ENCODE results near the gene WASHC3.

WASHC3 gene

GRCh38 chr12:102051431-102051965 lies 10.3 kb downstream of the WASHC3 start:
- no peaks in the 10 kb centered on the region for H3K27me3 ChIP-seq (ENCODE audit: control insufficient read depth, insufficient read depth, low read length, poor library complexity, severe bottlenecking)
- H3K4me3 ChIP-seq (ENCODE audit: insufficient read depth, low read depth, low read length) = no peak overlapping the region
- 83% methylated on average over 1 of the region's 1 CpG; no CpG with 5 or more reads in 1 of the 2 experiments for WGBS, 2 experiments
- H3K9me3 ChIP-seq (ENCODE audit: control insufficient read depth, low read length) = no peaks in the 10 kb centered on the region
- no peaks in the 10 kb centered on the region for H3K4me1 ChIP-seq (ENCODE audit: control insufficient read depth, insufficient read depth, low read length)
- no peaks in the 10 kb centered on the region for H3K36me3 ChIP-seq (ENCODE audit: control insufficient read depth, insufficient read depth, low read length)
- no peak overlapping the region for H3K27ac ChIP-seq (ENCODE audit: insufficient read depth, low read depth, low read length, poor library complexity, severe bottlenecking)

GRCh38 chr12:102050660-102051430 lies 10.9 kb downstream of the WASHC3 start:
- H3K4me1 ChIP-seq (ENCODE audit: control insufficient read depth, insufficient read depth, low read length) = no peaks in the 10 kb centered on the region

GRCh38 chr12:102043928-102044327 lies 17.9 kb downstream of the WASHC3 start:
- Histone ChIP-seq H3K27ac (ENCODE audit: insufficient read depth, low read depth, low read length, poor library complexity, severe bottlenecking) (no peak overlapping the region), H3K36me3 (ENCODE audit: control insufficient read depth, insufficient read depth, low read length) (no peaks in the 10 kb centered on the region), H3K9me3 (ENCODE audit: control insufficient read depth, low read length) (no peaks in the 10 kb centered on the region), H3K27me3 (ENCODE audit: control insufficient read depth, insufficient read depth, low read length, poor library complexity, severe bottlenecking) (no peaks in the 10 kb centered on the region), H3K4me1 (ENCODE audit: control insufficient read depth, insufficient read depth, low read length) (no peaks in the 10 kb centered on the region), H3K4me3 (ENCODE audit: insufficient read depth, low read depth, low read length) (no peak overlapping the region)
- WGBS, 2 experiments = 88 to 100% methylated on average over 1 of the region's 1 CpG

More at GRCh38 chr12:102050660-102051430, 10.9 kb downstream of the WASHC3 start:
- H3K27ac ChIP-seq (ENCODE audit: insufficient read depth, low read depth, low read length, poor library complexity, severe bottlenecking) = no peak overlapping the region
- 80% methylated on average over 1 of the region's 1 CpG; no CpG with 5 or more reads in 1 of the 2 experiments for WGBS, 2 experiments
- no peak overlapping the region for H3K4me3 ChIP-seq (ENCODE audit: insufficient read depth, low read depth, low read length)
- H3K27me3 ChIP-seq (ENCODE audit: control insufficient read depth, insufficient read depth, low read length, poor library complexity, severe bottlenecking) = no peaks in the 10 kb centered on the region
- H3K36me3 ChIP-seq (ENCODE audit: control insufficient read depth, insufficient read depth, low read length) = no peaks in the 10 kb centered on the region
- no peaks in the 10 kb centered on the region for H3K9me3 ChIP-seq (ENCODE audit: control insufficient read depth, low read length)

DNA sequence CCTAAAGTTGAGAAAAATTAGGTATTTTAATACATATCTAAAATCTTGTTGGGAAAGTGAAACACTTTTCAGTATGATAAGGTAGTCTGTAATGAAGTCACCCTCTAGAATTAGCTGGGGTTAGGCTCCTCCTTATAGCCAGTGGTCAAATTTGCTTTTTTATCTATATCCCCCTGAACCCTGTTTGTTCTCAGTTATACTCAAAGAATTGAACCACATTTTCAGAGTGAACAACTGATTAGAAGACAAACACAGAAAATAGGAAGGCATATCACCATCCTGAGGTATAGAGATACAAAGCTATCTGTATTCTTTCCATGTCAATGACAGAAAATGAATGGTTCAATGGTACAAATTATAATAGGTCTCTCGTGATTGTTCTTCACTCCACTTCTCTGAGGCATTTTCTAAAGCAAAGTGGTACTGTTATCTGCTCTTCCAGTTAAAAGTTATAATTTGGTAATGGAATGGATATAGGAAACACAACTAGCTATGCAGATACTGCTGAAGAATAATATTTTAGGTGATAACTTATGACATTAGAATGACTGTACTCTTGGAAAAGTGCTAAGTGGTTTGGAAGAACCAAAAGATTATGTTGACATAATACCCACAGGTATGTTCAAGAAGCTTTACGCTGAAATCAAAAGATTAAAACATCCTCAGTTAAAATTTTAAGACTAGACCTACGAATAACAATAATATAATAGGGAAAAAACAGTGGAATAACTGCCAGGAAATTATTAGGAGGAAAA lies 27.6 kb downstream of the WASHC3 start:
- H3K4me3 ChIP-seq (ENCODE audit: insufficient read depth, low read depth, low read length) = no peak overlapping the region
- WGBS, 2 experiments = 67 to 100% methylated on average over 1 to 3 of the region's 3 CpGs

DNA sequence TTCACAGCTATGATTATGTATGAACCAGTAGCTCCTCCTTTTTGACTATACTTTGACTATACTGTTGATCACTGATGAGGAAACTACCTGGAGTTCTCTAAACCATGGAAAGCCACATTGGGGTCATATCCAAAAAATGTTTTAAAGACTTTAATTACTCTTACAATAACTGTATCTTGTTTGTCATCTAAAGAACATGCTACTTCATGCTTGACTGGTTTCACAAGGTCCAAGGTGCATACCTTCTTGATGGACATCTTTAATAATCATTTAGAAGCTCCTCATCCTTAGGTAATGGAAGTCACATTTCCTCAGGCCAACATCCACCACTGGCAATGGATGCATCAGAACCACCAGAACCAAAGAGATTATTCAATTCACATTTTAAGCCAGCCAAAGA lies 29.9 kb downstream of the WASHC3 start:
- no peaks in the 10 kb centered on the region for H3K9me3 ChIP-seq (ENCODE audit: control insufficient read depth, low read length)
- H3K27ac ChIP-seq (ENCODE audit: insufficient read depth, low read depth, low read length, poor library complexity, severe bottlenecking) = no peak overlapping the region
- H3K36me3 ChIP-seq (ENCODE audit: control insufficient read depth, insufficient read depth, low read length) = no peaks in the 10 kb centered on the region
- no peaks in the 10 kb centered on the region for H3K4me1 ChIP-seq (ENCODE audit: control insufficient read depth, insufficient read depth, low read length)
- H3K4me3 ChIP-seq (ENCODE audit: insufficient read depth, low read depth, low read length) = no peak overlapping the region
- no peaks in the 10 kb centered on the region for H3K27me3 ChIP-seq (ENCODE audit: control insufficient read depth, insufficient read depth, low read length, poor library complexity, severe bottlenecking)

More for the DNA sequence above, 27.6 kb downstream of the WASHC3 start:
- no peak overlapping the region for H3K27ac ChIP-seq (ENCODE audit: insufficient read depth, low read depth, low read length, poor library complexity, severe bottlenecking)
- no peaks in the 10 kb centered on the region for H3K27me3 ChIP-seq (ENCODE audit: control insufficient read depth, insufficient read depth, low read length, poor library complexity, severe bottlenecking)
- no peaks in the 10 kb centered on the region for H3K9me3 ChIP-seq (ENCODE audit: control insufficient read depth, low read length)
- no peaks in the 10 kb centered on the region for H3K4me1 ChIP-seq (ENCODE audit: control insufficient read depth, insufficient read depth, low read length)
- no peaks in the 10 kb centered on the region for H3K36me3 ChIP-seq (ENCODE audit: control insufficient read depth, insufficient read depth, low read length)

DNA sequence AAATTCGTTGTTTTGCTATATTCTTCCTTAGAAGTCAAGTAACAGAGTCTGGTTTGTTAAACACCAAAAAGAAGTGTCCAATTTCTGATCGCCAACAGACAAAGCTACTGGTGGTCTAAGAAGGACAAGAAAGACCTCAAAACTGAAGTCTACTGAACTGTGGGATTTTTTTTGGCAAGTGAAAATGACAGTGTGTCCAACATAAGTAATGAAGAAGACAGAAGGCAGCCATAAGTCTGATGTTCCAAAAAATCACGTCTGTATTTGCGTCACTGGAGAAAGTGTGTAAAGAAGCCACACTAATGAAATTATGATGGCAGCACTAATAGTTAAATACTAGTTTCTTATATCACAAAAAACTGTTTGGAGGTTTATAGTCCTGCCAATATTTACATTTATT lies 32.6 kb downstream of the WASHC3 start:
- no peak overlapping the region for H3K4me3 ChIP-seq (ENCODE audit: insufficient read depth, low read depth, low read length)
- H3K36me3 ChIP-seq (ENCODE audit: control insufficient read depth, insufficient read depth, low read length) = no peaks in the 10 kb centered on the region
- no peaks in the 10 kb centered on the region for H3K27me3 ChIP-seq (ENCODE audit: control insufficient read depth, insufficient read depth, low read length, poor library complexity, severe bottlenecking)
- no peaks in the 10 kb centered on the region for H3K4me1 ChIP-seq (ENCODE audit: control insufficient read depth, insufficient read depth, low read length)
- 88 to 96% methylated on average over 4 of the region's 4 CpGs for WGBS, 2 experiments
- H3K27ac ChIP-seq (ENCODE audit: insufficient read depth, low read depth, low read length, poor library complexity, severe bottlenecking) = no peak overlapping the region
- no peaks in the 10 kb centered on the region for H3K9me3 ChIP-seq (ENCODE audit: control insufficient read depth, low read length)

DNA sequence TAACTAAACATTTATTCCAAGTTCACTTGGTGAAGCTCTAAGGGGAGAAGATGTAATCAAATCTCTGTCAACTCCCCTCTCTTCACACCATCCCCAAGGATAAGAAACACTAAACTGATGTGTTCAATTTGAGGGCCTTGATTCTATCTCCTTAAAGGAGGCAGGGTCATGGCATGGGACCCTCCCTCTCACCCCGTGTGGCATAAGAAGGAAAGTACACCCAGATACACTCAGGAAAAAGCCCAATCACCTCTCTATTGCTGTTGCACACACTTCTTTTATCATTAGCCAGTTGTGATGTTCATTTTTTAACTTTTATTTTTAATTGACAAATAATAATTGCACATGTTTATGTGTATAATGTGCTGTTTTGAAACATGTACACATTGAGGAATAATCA lies 35.1 kb downstream of the WASHC3 start:
- H3K27ac ChIP-seq (ENCODE audit: insufficient read depth, low read depth, low read length, poor library complexity, severe bottlenecking) = no peak overlapping the region
- 60 to 84% methylated on average over 1 of the region's 1 CpG for WGBS, 2 experiments
- no peaks in the 10 kb centered on the region for H3K36me3 ChIP-seq (ENCODE audit: control insufficient read depth, insufficient read depth, low read length)
- H3K9me3 ChIP-seq (ENCODE audit: control insufficient read depth, low read length) = no peaks in the 10 kb centered on the region
- no peak overlapping the region for H3K4me3 ChIP-seq (ENCODE audit: insufficient read depth, low read depth, low read length)
- H3K27me3 ChIP-seq (ENCODE audit: control insufficient read depth, insufficient read depth, low read length, poor library complexity, severe bottlenecking) = no peaks in the 10 kb centered on the region
- no peaks in the 10 kb centered on the region for H3K4me1 ChIP-seq (ENCODE audit: control insufficient read depth, insufficient read depth, low read length)

DNA sequence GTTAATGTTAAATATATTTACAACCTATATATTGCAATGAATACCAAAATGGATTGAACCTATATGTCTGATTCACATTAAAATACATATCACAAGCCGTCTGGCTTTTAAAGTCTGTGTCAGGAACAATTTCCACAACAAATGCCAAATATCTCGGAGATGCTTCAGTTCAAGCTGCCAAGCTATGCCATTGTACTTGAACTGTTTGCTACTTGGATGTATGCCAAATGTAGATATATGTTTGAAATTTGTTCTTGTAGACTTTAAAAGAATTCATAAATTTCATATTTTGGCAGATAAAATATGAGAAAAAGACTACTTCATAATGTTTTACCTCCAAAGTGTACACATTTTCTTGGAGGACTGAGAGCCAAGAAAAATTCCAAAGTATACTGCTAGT lies 37.0 kb downstream of the WASHC3 start:
- no peaks in the 10 kb centered on the region for H3K36me3 ChIP-seq (ENCODE audit: control insufficient read depth, insufficient read depth, low read length)
- H3K9me3 ChIP-seq (ENCODE audit: control insufficient read depth, low read length) = no peaks in the 10 kb centered on the region
- H3K27me3 ChIP-seq (ENCODE audit: control insufficient read depth, insufficient read depth, low read length, poor library complexity, severe bottlenecking) = no peaks in the 10 kb centered on the region
- no peak overlapping the region for H3K4me3 ChIP-seq (ENCODE audit: insufficient read depth, low read depth, low read length)
- 96 to 100% methylated on average over 2 of the region's 2 CpGs for WGBS, 2 experiments
- H3K27ac ChIP-seq (ENCODE audit: insufficient read depth, low read depth, low read length, poor library complexity, severe bottlenecking) = no peak overlapping the region
- H3K4me1 ChIP-seq (ENCODE audit: control insufficient read depth, insufficient read depth, low read length) = no peaks in the 10 kb centered on the region

DNA sequence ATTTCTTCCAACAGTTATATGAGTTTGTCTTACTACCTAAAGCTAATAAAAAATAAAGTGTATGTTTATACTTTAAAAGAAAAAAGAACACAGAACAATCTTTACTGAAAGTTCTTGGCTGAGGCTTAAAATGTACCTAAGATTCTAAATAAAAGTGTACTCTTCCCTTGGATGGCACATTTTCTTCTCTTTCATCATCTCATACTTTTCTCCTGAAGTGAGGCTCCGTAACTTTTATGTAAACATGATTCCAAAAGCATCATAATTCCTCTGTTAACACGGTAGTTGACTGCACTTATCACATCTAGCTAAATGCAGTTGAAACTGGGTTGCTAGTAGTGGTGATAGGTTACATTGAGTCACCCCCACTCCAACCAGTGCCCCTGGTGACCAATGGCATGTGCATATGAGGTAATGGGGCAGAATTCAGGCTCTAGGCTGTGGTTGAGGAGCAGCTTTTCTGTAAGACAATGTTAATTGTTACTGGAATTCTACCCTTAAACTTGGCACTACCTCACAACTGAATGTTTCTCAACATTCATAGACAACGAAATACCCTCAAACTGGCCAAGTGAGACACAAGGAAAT lies 38.4 kb downstream of the WASHC3 start:
- Histone ChIP-seq H3K27me3 (ENCODE audit: control insufficient read depth, insufficient read depth, low read length, poor library complexity, severe bottlenecking) (no peaks in the 10 kb centered on the region), H3K4me1 (ENCODE audit: control insufficient read depth, insufficient read depth, low read length) (no peaks in the 10 kb centered on the region), H3K4me3 (ENCODE audit: insufficient read depth, low read depth, low read length) (no peak overlapping the region), H3K36me3 (ENCODE audit: control insufficient read depth, insufficient read depth, low read length) (no peaks in the 10 kb centered on the region), H3K9me3 (ENCODE audit: control insufficient read depth, low read length) (no peaks in the 10 kb centered on the region), H3K27ac (ENCODE audit: insufficient read depth, low read depth, low read length, poor library complexity, severe bottlenecking) (no peak overlapping the region)
- WGBS, 2 experiments = 99 to 100% methylated on average over 3 of the region's 3 CpGs

GRCh38 chr12:102022286-102022685 lies 39.5 kb downstream of the WASHC3 start:
- H3K9me3 ChIP-seq (ENCODE audit: control insufficient read depth, low read length) = no peaks in the 10 kb centered on the region
- H3K27me3 ChIP-seq (ENCODE audit: control insufficient read depth, insufficient read depth, low read length, poor library complexity, severe bottlenecking) = no peaks in the 10 kb centered on the region
- H3K4me1 ChIP-seq (ENCODE audit: control insufficient read depth, insufficient read depth, low read length) = no peaks in the 10 kb centered on the region
- no peak overlapping the region for H3K4me3 ChIP-seq (ENCODE audit: insufficient read depth, low read depth, low read length)
- WGBS, 2 experiments = 93 to 100% methylated on average over 1 of the region's 1 CpG
- no peak overlapping the region for H3K27ac ChIP-seq (ENCODE audit: insufficient read depth, low read depth, low read length, poor library complexity, severe bottlenecking)
- no peaks in the 10 kb centered on the region for H3K36me3 ChIP-seq (ENCODE audit: control insufficient read depth, insufficient read depth, low read length)

All from ectodermal cell (in vitro differentiated cells).